ENCODE data around the gene DNASE1L2.
"Not testable (repeated sequence)": the region's sequence is repeated elsewhere in the genome, so short reads cannot be mapped to it uniquely, and the experiment has no call there.

The DNASE1L2 gene

GRCh38 chr16:2256531-2257140 is 20.4 kb downstream of the DNASE1L2 start:
- Histone ChIP-seq H3K4me1 (ENCODE audit: control insufficient read depth in 1 of 2, insufficient read depth in 1 of 2, low read depth in 1 of 2, low read length in 1 of 2) (peaks cover 6 to 7% of the 10 kb centered on the region in 2 experiments), H3K36me3 (peaks cover 81% of the 10 kb centered on the region), H3K27ac (no peak overlapping the region), H3K4me3 (ENCODE audit: low read depth in 1 of 2, low read length in 1 of 2) (no peak overlapping the region), H3K27me3 (no peaks in the 10 kb centered on the region), H3K9me3 (no peaks in the 10 kb centered on the region)
- TF ChIP-seq, protein P1, sequence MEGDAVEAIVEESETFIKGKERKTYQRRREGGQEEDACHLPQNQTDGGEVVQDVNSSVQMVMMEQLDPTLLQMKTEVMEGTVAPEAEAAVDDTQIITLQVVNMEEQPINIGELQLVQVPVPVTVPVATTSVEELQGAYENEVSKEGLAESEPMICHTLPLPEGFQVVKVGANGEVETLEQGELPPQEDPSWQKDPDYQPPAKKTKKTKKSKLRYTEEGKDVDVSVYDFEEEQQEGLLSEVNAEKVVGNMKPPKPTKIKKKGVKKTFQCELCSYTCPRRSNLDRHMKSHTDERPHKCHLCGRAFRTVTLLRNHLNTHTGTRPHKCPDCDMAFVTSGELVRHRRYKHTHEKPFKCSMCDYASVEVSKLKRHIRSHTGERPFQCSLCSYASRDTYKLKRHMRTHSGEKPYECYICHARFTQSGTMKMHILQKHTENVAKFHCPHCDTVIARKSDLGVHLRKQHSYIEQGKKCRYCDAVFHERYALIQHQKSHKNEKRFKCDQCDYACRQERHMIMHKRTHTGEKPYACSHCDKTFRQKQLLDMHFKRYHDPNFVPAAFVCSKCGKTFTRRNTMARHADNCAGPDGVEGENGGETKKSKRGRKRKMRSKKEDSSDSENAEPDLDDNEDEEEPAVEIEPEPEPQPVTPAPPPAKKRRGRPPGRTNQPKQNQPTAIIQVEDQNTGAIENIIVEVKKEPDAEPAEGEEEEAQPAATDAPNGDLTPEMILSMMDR (IDR thresholded peaks at IDR 0.05), result no peak

GRCh38 chr16:2257726-2258125 is 21.5 kb downstream of the DNASE1L2 start:
- Histone ChIP-seq H3K36me3 (peaks cover 92% of the 10 kb centered on the region), H3K4me1 (ENCODE audit: control insufficient read depth in 1 of 2, insufficient read depth in 1 of 2, low read depth in 1 of 2, low read length in 1 of 2) (no peaks in the 10 kb centered on the region), H3K27me3 (no peaks in the 10 kb centered on the region), H3K4me3 (ENCODE audit: low read depth in 1 of 2, low read length in 1 of 2) (no peak overlapping the region), H3K27ac (no peak overlapping the region), H3K9me3 (no peaks in the 10 kb centered on the region)
- TF ChIP-seq, protein P1 (IDR thresholded peaks at IDR 0.05), result no peak

DNA sequence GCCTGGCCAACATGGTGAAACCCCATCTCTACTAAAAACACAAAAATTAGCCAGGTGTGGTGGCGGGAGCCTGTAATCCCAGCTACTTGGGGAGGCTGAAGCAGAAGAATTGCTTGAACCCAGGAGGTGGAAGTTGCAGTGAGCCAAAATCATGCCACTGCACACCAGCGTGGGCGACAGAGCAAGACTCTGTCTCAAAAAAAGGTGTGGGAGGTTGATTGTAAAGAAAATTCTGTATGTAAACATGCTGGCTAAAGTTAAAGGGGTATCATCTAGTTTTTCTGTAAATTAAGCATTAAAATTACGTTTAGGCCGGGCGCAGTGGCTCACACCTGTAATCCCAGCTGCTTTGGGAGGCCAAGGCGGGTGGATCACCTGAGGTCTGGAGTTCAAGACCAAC is 22.3 kb downstream of the DNASE1L2 start:
- not testable (repeated sequence) for H3K27ac ChIP-seq; H3K9me3 ChIP-seq; H3K27me3 ChIP-seq; H3K4me1 ChIP-seq (ENCODE audit: control insufficient read depth in 1 of 2, insufficient read depth in 1 of 2, low read depth in 1 of 2, low read length in 1 of 2); H3K4me3 ChIP-seq (ENCODE audit: low read depth in 1 of 2, low read length in 1 of 2)
- H3K36me3 ChIP-seq, result peaks cover 92% of the 10 kb centered on the region

GRCh38 chr16:2260250-2260649 is 24.0 kb downstream of the DNASE1L2 start:
- no peaks in the 10 kb centered on the region for H3K9me3 ChIP-seq
- H3K27ac ChIP-seq, result no peak overlapping the region
- H3K4me3 ChIP-seq (ENCODE audit: low read depth in 1 of 2, low read length in 1 of 2), result no peak overlapping the region
- peaks cover 83% of the 10 kb centered on the region for H3K36me3 ChIP-seq
- no peaks in the 10 kb centered on the region for H3K4me1 ChIP-seq (ENCODE audit: control insufficient read depth in 1 of 2, insufficient read depth in 1 of 2, low read depth in 1 of 2, low read length in 1 of 2)
- no peaks in the 10 kb centered on the region for H3K27me3 ChIP-seq
- TF ChIP-seq, protein P1 (IDR thresholded peaks at IDR 0.05), result no peak

DNA sequence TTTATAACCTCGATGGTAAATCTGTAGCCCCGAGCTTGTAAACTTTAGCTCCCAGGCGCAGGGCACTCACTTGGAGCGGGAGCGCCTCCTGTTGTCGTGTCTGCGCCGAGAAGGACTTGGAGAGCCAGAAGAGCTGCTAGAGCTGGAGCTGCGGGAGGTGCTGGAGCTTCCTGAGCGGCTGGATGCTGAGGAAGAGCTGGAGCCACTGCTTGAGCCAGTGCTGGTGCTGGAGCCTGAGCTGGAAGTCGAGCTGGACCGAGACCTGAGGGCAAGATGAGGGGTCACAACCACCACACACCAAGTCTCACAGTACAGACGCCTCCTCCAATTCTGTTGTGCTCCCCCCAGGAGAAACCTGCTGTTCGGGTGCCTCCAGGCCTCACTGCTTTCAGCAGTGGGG is 26.8 kb downstream of the DNASE1L2 start:
- not testable (repeated sequence) for H3K27ac ChIP-seq; H3K4me3 ChIP-seq (ENCODE audit: low read depth in 1 of 2, low read length in 1 of 2); H3K27me3 ChIP-seq; H3K9me3 ChIP-seq
- H3K36me3 ChIP-seq, result peaks cover 55% of the 10 kb centered on the region
- H3K4me1 ChIP-seq (ENCODE audit: control insufficient read depth in 1 of 2, insufficient read depth in 1 of 2, low read depth in 1 of 2, low read length in 1 of 2), result peaks cover 9 to 11% of the 10 kb centered on the region in 2 experiments

- peaks cover 23% of the 10 kb centered on the region for H3K36me3 ChIP-seq
- peak overlapping the region; percentile 96 for H3K27ac ChIP-seq
- H3K9me3 ChIP-seq, H3K27me3 ChIP-seq: not testable (repeated sequence)
- peaks cover 19 to 23% of the 10 kb centered on the region in 2 experiments for H3K4me1 ChIP-seq (ENCODE audit: control insufficient read depth in 1 of 2, insufficient read depth in 1 of 2, low read depth in 1 of 2, low read length in 1 of 2)
- H3K4me3 ChIP-seq (ENCODE audit: low read depth in 1 of 2, low read length in 1 of 2), result peak overlapping the region; percentile 91 to 99
Measured at GRCh38 chr16:2266887-2267286, 30.6 kb downstream of the DNASE1L2 start.

DNA sequence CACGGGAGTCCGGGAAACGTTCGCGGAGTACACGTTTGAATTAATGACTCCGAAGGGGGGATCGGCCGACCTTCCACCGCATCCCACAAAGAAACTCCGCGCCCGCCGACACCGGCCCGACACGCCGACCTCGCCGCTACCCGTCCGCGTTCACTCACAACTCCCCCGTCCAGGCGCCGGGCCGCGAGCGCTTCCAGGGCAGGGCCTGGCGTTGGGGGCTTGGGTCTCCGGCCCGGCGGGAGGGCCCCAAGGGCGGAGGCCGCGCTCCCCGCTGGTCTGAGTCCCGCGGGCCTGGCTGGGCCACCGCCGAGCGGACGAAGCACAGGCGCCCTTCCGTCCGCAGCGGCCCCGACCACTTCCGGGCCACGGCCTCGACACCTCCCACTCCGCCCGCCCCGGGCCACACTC is 31.3 kb downstream of the DNASE1L2 start:
- H3K9me3 ChIP-seq, H3K27me3 ChIP-seq: not testable (repeated sequence)
- H3K27ac ChIP-seq, result peak overlapping the region; percentile 96
- peaks cover 16% of the 10 kb centered on the region for H3K36me3 ChIP-seq
- peak overlapping the region; percentile 91 to 99 for H3K4me3 ChIP-seq (ENCODE audit: low read depth in 1 of 2, low read length in 1 of 2)
- H3K4me1 ChIP-seq (ENCODE audit: control insufficient read depth in 1 of 2, insufficient read depth in 1 of 2, low read depth in 1 of 2, low read length in 1 of 2), result peaks cover 19 to 23% of the 10 kb centered on the region in 2 experiments
